Fibroblast of villous mesenchyme (primary cell): Measurements from ENCODE around the gene ENAH. TPM values are rescaled to one million over a fixed set of nuclear protein-coding genes. Genes with fewer than 3 reads are reported as not detected.
"Not testable (repeated sequence)": the region's sequence is repeated elsewhere in the genome, so short reads cannot be mapped to it uniquely, and the experiment has no call there.

Source experiments
- DNase-seq: peaks from one replicate; pipeline ENCODE4 v3.0.0-alpha.2; 2010; ENCODE audit warnings: low read depth
- H3K4me3 ChIP-seq: 2 replicates; pipeline ENCODE4 v1.5.1; 2011; ENCODE audit warnings: low read depth, mild to moderate bottlenecking, low read length
- total RNA-seq: library from RNA; depleted of rRNA; stranded (reverse); fragments of >200 nt; gene quantifications from 2 replicates; pipeline ENCODE4 v1.2.3, GENCODE V29; 2012
- TF ChIP-seq, protein P1 (sequence below): IDR thresholded peaks from 2 replicates; pipeline ENCODE4 v1.5.1; 2012; ENCODE audit warnings: low read depth, mild to moderate bottlenecking, low read length; ENCODE audit not compliant: insufficient read depth

The ENAH gene
- total RNA-seq, 1 donor: 135 TPM

DNA sequence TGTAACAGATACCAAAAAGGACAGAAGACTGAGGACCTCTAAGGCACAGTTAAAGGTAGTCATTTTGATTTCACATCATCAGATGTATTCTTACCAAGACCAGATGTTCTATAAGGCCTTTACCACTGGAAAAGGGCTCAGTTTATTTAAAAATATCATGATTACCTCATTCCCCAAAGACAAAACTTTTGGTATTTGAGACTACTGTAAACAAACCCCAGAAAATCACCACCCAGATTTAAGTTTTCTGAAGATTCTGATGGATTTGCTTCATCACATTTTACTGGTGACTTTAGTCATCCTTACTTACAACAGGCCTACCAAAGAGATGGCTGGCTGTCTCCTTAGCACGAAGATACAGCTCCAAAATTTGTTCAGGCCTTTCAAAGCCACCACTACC, 8.3 kb downstream of the ENAH start:
- H3K4me3 ChIP-seq: no peak overlapping the region
- DNase-seq: no peak
- TF ChIP-seq, protein P1, sequence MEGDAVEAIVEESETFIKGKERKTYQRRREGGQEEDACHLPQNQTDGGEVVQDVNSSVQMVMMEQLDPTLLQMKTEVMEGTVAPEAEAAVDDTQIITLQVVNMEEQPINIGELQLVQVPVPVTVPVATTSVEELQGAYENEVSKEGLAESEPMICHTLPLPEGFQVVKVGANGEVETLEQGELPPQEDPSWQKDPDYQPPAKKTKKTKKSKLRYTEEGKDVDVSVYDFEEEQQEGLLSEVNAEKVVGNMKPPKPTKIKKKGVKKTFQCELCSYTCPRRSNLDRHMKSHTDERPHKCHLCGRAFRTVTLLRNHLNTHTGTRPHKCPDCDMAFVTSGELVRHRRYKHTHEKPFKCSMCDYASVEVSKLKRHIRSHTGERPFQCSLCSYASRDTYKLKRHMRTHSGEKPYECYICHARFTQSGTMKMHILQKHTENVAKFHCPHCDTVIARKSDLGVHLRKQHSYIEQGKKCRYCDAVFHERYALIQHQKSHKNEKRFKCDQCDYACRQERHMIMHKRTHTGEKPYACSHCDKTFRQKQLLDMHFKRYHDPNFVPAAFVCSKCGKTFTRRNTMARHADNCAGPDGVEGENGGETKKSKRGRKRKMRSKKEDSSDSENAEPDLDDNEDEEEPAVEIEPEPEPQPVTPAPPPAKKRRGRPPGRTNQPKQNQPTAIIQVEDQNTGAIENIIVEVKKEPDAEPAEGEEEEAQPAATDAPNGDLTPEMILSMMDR: no peak

DNA sequence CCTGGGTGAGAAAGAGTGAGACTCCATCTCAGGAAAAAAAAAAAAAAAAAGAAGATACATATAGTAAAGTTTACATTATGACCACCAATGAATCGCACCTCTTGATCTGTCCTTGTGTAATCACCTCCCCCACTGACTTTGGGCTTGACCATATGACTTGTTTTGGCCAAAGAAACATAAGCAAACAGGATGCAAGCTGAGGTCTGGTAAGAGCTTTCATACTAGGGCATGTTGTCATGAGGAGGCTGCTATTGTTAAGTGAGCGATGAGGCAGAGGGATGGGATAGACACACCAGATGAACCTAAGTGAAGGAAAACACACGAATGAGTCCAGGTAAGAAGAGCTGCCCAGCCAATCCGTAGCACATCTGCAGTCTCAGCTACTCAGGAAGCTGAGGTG, 10.7 kb downstream of the ENAH start:
- peak; percentile 59 for DNase-seq
- H3K4me3 ChIP-seq: no peak overlapping the region
- TF ChIP-seq, protein P1: no peak

DNA sequence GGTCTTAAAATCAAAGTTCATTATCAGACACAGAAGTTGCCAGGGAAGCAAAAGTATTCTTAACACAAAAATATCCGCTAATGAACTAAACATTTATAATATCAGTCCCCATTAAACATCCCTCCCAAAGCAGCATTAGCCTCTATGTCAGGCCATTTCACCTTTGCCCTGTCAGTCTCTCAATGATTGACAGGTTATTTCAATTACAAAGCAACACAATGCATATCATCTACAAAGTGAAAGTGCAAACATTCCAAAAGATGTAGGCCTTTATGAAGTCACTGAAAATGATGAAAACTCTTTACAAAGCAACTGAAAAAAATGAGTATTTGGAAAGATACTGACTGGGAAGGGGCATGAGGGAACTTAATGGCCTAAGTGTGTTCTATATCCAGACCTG, 14.1 kb downstream of the ENAH start:
- DNase-seq: no peak
- TF ChIP-seq, protein P1: no peak
- H3K4me3 ChIP-seq: no peak overlapping the region

DNA sequence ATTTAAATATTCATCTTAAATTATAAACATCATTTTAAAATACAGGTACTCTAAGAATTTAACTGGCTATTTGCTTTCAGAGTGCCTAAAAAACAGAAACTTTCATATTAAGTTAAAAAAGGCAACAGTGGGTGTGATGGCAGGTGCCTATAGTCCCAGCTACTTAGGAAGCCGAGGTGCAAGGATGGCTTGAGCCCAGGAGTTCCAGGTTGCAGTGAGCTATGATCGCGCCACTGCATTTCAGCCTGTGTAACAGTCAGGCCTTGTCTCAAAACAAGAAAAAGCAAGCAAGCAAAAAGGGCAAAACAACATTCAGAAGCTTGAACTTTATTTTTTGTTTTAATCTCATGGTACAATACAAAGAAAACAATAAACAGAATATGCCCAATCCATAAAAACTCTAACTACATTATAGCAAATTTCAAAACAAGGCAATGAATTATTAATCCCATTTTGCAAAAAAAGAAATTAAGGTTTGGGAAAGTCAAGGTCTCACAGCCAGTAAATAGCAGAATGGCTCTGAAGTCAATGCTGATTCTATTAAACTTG, 15.2 kb downstream of the ENAH start:
- TF ChIP-seq, protein P1: no peak
- H3K4me3 ChIP-seq: no peak overlapping the region
- DNase-seq: no peak

DNA sequence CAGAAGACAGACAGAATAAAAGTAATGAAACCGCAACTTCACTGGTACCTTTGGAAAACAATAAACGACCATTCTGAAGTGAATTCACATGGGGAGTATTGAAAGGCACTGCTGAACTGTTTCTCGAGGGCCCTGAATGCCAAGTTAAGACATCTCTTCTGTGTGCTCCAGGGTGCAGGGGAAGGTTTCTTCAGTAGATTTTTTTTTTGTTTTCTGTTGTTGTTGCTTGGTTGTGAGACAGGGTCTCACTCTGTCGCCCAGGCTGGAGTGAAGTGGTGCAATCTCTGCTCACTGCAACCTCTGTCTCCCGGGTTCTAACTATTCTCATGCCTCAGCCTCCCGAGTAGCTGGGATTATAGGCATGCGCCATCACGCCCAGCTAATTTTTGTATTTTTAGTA, 15.9 kb downstream of the ENAH start:
- not testable (repeated sequence) for H3K4me3 ChIP-seq, DNase-seq

DNA sequence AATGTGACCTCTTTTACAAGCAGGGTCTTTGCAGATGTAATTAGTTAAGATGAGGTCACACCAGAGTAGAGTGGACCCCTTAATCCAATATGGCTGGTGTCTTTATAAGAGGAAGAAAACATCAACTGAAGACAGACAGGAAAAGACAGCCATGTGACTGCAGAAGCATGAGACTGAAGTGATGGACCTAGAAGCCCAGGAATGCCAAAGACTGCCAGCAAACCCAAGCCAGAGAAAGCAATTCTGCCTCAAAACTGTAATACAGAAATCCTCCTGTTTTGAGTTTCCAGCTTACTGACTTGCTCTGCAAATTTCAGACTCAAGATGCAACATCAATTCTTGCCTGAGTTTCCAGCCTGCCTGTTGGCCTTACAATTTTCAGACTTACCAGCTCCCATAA, 17.3 kb downstream of the ENAH start:
- DNase-seq: no peak
- H3K4me3 ChIP-seq: no peak overlapping the region
- TF ChIP-seq, protein P1: no peak

DNA sequence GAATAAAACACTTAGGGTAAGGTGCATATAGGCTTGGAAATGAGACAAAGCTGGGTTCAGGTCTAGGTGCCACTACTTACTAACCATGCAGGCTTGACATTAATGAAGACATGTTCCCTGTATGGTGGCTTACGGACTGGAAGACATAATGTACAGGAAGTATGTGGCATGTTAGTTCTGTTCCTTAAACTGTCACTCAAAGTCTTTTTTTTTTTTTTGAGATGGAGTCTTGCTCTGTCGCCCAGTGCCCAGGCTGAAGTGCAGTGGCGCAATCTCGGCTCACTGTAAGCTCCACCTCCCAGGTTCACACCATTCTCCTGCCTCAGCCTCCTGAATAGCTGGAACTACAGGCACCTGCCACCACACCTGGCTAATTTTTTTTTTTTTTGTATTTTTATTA, 20.1 kb downstream of the ENAH start:
- not testable (repeated sequence) for DNase-seq, H3K4me3 ChIP-seq

DNA sequence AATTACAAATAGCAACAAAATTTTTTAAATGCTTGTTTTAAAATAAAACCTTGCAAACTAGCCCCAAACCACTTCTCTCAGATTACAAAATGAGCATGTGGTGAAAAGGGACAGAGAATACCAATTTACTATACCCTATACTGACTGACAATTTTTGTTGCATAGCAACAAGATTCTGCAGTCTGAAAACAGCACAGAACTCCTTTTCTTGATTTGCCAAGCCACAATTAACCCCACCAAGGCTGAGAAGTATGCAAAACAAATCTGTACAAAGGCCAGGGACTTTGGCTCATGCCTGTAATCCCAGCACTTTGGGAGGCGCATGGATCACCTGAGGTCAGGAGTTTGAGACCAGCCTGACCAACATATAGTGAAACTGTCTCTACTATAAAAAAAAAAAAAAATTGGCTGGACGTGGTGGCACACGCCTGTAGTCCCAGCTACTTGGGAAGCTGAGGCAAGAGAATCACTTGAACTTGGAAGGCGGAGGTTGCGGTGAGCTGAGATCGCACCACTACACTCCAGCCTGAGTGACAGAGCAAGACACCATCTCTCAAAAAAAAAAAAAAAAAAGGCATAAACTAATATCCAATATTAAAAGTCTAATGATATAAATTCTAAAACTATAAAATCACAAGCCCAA, 21.8 kb downstream of the ENAH start:
- TF ChIP-seq, protein P1: no peak
- no peak overlapping the region for H3K4me3 ChIP-seq
- DNase-seq: no peak
